NB4 (cell line): ENCODE measurements around the gene GNB1.

Experiments
- DNase-seq: peaks from one replicate; pipeline ENCODE4 v3.0.0; 2010; ENCODE audit warnings: low read depth
- H3K4me3 ChIP-seq: one replicate; pipeline ENCODE4 v1.5.1; 2011; ENCODE audit warnings: mild to moderate bottlenecking, low read depth, low read length, moderate library complexity
- MYC ChIP-seq: IDR thresholded peaks from 2 replicates; pipeline ENCODE4 v1.6.1; 2011; ENCODE audit warnings: low read depth, low read length
- POLR2A ChIP-seq: IDR thresholded peaks from 2 replicates; pipeline ENCODE4 v1.6.1; 2011; ENCODE audit warnings: mild to moderate bottlenecking; ENCODE audit not compliant: insufficient read length; ENCODE audit errors: extremely low read depth
- TF ChIP-seq, protein P1 (sequence below): IDR thresholded peaks from one replicate; pipeline ENCODE4 v1.5.1; 2012; ENCODE audit warnings: low read depth, low read length
- TF ChIP-seq, protein P2 (sequence below): IDR thresholded peaks from 2 replicates; pipeline ENCODE4 v1.6.1; 2011; ENCODE audit warnings: low read depth, low read length

GNB1 gene

DNA sequence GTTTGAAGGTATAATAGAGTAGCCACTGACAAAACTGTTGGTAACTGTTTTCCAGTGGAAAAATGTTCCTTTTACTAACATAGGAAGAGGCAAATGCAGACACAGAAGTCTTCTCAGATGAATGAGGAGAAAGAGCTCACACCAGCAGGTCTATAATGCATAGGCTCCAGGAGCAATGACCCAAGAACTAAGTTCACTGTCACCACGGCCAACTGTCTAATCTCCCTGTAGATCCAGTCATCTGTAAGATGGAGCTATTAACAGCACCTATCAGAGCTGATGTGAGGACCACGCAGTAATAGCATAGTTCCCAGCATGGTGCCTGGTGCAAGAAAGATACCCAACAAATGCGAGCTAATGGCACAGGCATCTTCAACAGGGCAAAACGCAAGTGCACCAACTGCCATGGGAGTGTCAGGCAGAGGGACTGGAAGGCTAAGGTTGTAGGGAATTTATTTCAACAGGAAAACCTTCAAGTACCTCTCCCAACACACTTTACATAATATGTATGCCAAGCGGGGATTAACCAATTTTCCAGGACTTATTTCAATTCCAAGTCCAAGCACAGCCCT, 12.9 kb downstream of the GNB1 start:
- no peak overlapping the region for H3K4me3 ChIP-seq
- TF ChIP-seq, protein P1, sequence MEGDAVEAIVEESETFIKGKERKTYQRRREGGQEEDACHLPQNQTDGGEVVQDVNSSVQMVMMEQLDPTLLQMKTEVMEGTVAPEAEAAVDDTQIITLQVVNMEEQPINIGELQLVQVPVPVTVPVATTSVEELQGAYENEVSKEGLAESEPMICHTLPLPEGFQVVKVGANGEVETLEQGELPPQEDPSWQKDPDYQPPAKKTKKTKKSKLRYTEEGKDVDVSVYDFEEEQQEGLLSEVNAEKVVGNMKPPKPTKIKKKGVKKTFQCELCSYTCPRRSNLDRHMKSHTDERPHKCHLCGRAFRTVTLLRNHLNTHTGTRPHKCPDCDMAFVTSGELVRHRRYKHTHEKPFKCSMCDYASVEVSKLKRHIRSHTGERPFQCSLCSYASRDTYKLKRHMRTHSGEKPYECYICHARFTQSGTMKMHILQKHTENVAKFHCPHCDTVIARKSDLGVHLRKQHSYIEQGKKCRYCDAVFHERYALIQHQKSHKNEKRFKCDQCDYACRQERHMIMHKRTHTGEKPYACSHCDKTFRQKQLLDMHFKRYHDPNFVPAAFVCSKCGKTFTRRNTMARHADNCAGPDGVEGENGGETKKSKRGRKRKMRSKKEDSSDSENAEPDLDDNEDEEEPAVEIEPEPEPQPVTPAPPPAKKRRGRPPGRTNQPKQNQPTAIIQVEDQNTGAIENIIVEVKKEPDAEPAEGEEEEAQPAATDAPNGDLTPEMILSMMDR, result no peak
- TF ChIP-seq, protein P2, sequence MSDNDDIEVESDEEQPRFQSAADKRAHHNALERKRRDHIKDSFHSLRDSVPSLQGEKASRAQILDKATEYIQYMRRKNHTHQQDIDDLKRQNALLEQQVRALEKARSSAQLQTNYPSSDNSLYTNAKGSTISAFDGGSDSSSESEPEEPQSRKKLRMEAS, result no peak
- no peak for TF ChIP-seq POLR2A
- TF ChIP-seq MYC, result no peak
- no peak for DNase-seq

DNA sequence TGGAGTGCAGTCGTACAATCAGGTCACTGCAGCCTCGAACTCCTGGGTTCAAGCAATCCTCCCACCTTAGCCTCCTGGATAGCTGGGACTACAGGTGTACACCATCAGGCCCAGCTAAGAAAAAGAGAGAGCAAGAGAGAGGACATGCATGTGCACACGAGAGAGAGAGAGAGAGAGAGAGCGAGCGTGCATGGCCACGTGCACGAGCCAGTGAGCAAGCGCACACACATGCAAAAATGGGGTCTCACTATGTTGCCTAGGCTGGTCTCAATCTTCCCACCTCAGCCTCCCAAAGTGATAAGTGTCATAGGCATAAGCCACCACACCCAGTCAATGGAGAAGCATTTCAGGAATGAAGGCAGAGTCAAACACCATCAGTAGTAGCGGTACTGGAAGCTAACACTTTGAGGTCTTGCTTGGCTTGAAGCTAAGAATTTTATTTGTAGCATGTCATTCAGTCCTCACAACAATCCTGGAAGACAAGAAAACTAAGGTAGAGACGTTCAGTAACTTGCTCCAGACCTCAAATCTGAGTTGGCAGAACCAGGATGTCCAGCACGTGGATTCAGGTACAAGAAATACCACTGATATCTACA, 14.5 kb downstream of the GNB1 start:
- no peak for TF ChIP-seq MYC
- no peak for TF ChIP-seq POLR2A
- TF ChIP-seq, protein P1, result no peak
- TF ChIP-seq, protein P2, result no peak
- H3K4me3 ChIP-seq, result no peak overlapping the region

DNA sequence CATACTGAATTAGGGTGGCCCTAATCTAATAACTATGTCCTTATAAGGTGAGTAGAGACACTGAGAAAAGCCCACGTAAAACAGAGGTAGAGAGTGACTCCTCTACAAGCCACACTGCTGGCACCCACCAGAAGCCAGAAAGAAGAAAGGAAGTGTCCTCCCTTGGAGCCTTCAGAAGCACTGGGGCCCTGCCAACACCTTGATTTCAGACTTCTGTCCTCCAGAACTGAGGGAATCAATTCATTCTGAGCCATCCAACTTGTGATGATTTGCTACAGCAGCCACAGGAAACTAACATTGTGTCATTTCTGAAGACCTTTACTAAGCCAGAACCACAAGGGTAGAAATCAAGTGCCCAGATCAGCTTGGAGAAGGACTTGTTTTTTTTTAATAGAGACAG, 15.0 kb downstream of the GNB1 start:
- no peak for DNase-seq
- no peak for TF ChIP-seq MYC
- TF ChIP-seq, protein P2, result no peak
- no peak overlapping the region for H3K4me3 ChIP-seq

More for the DNA sequence above, 14.5 kb downstream of the GNB1 start:
- no peak for DNase-seq

GRCh38 chr1:1874901-1875300, 16.0 kb downstream of the GNB1 start:
- H3K4me3 ChIP-seq, result no peak overlapping the region
- DNase-seq, result no peak
- TF ChIP-seq MYC, result no peak
- TF ChIP-seq, protein P2, result no peak
- TF ChIP-seq, protein P1, result no peak
- no peak for TF ChIP-seq POLR2A

DNA sequence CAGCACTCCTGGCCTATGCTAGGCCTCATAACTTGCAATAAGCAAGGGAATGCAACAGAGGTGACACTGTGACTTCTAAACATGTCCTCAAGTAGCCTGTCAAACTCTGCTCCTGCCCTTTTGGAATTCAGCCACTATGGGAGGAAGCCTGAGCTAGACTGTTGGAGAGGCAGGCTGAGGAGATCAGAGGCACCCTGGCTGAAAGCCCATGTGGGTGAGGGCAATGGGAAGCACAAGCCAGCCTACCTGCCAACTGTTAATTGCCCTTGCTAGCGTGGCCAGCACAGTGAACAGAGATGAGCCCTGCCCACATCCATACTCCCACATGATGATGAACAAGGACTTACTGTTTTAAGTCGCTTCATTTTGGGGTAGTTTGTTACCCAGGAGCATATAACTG, 17.7 kb downstream of the GNB1 start:
- no peak overlapping the region for H3K4me3 ChIP-seq
- TF ChIP-seq MYC, result no peak
- TF ChIP-seq, protein P1, result no peak
- TF ChIP-seq POLR2A, result no peak
- TF ChIP-seq, protein P2, result no peak
- DNase-seq, result no peak

- no peak overlapping the region for H3K4me3 ChIP-seq
- DNase-seq, result no peak
- TF ChIP-seq MYC (no peak), POLR2A (no peak)
- TF ChIP-seq, protein P2, result no peak
- TF ChIP-seq, protein P1, result no peak
Observed at GRCh38 chr1:1872329-1872994, 18.4 kb downstream of the GNB1 start.
